Measurements from ENCODE around the gene WDFY4. TPM values are rescaled to one million over a fixed set of nuclear protein-coding genes. Genes with fewer than 3 reads are reported as not detected.

WDFY4 gene
- total and polyA plus RNA-seq, 11 donors, result 0.46 to 19.8 (median 1.0) TPM

- 86 to 94% (median 94%) methylated on average over 11 to 12 of the region's 12 CpGs for WGBS, 4 donors
- DNase-seq, result no peak
- H3K4me1 ChIP-seq, result peaks cover 0 to 9% (median 0%) of the 10 kb centered on the region in 12 donors
- H3K27ac ChIP-seq, result no peak overlapping the region
- TF ChIP-seq POLR2A (IDR thresholded peaks at IDR 0.05) (no peak), CTCF (IDR thresholded peaks at IDR 0.05) (no peak)
- H3K4me3 ChIP-seq, result no peak overlapping the region
- peak in 1 of 4 donors; percentile 23 for ATAC-seq
- H3K27me3 ChIP-seq, result no peaks in the 10 kb centered on the region
- intact Hi-C loops (cut with DNase I), result no loop called here
- H3K36me3 ChIP-seq, result no peaks in the 10 kb centered on the region
- no peaks in the 10 kb centered on the region for H3K9me3 ChIP-seq
Observed at GRCh38 chr10:48690791-48691660, 6.4 kb downstream of the WDFY4 start.

- Histone ChIP-seq H3K27me3 (no peaks in the 10 kb centered on the region), H3K4me1 (peaks cover 0 to 1% (median 0%) of the 10 kb centered on the region in 12 donors), H3K36me3 (no peaks in the 10 kb centered on the region), H3K27ac (no peak overlapping the region), H3K9me3 (no peaks in the 10 kb centered on the region), H3K4me3 (no peak overlapping the region)
- 72 to 80% (median 77%) methylated on average over 8 of the region's 8 CpGs for WGBS, 4 donors
- intact Hi-C loops (cut with DNase I), result no loop called here
- no peak for TF ChIP-seq POLR2A (IDR thresholded peaks at IDR 0.05)
- no peak for TF ChIP-seq CTCF (IDR thresholded peaks at IDR 0.05)
- no peak for DNase-seq
- ATAC-seq, result no peak
Observed at GRCh38 chr10:48691812-48692528, 7.3 kb downstream of the WDFY4 start.

GRCh38 chr10:48692748-48693147 lies 8.1 kb downstream of the WDFY4 start:
- H3K27ac ChIP-seq, result no peak overlapping the region
- H3K27me3 ChIP-seq, result no peaks in the 10 kb centered on the region
- no peaks in the 10 kb centered on the region for H3K36me3 ChIP-seq
- ATAC-seq (no peak), DNase-seq (no peak)
- intact Hi-C loops (cut with DNase I), result no loop called here
- no peaks in the 10 kb centered on the region for H3K9me3 ChIP-seq
- no peak for TF ChIP-seq CTCF (IDR thresholded peaks at IDR 0.05)
- no peak for TF ChIP-seq POLR2A (IDR thresholded peaks at IDR 0.05)
- 92 to 96% (median 95%) methylated on average over 4 of the region's 4 CpGs for WGBS, 4 donors
- H3K4me3 ChIP-seq, result no peak overlapping the region
- H3K4me1 ChIP-seq, result no peaks in the 10 kb centered on the region

- no peak for TF ChIP-seq POLR2A (IDR thresholded peaks at IDR 0.05)
- TF ChIP-seq CTCF (IDR thresholded peaks at IDR 0.05), result no peak
- ATAC-seq (no peak), DNase-seq (no peak)
- 76 to 87% (median 84%) methylated on average over 4 of the region's 4 CpGs for WGBS, 4 donors
- H3K27me3 ChIP-seq, result no peaks in the 10 kb centered on the region
- H3K27ac ChIP-seq, result no peak overlapping the region
- H3K36me3 ChIP-seq, result no peaks in the 10 kb centered on the region
- peaks cover 0 to 2% (median 0%) of the 10 kb centered on the region in 12 donors for H3K4me1 ChIP-seq
- H3K9me3 ChIP-seq, result no peaks in the 10 kb centered on the region
- H3K4me3 ChIP-seq, result no peak overlapping the region
- intact Hi-C loops (cut with DNase I), result no loop called here
Observed at GRCh38 chr10:48693206-48693605, 8.5 kb downstream of the WDFY4 start.
